Smooth muscle cell (in vitro differentiated cells): ENCODE results near the gene ZBP1. TPM values are rescaled to one million over a fixed set of nuclear protein-coding genes. Genes with fewer than 3 reads are reported as not detected.

Experiments
- DNase-seq: peaks from one replicate; lab custom pipeline; 2025; ENCODE audit not compliant: unreplicated experiment; lab: John Stamatoyannopoulos, UW
- H2AFZ ChIP-seq: fragments of 200-600 bp; sonication (generic); 2 replicates; pipeline ENCODE4 v1.6.0; 2016; ENCODE audit warnings: antibody characterized with exemption, low read depth, mild to moderate bottlenecking
- H3F3A ChIP-seq: fragments of 200-600 bp; sonication (generic); 2 replicates; pipeline ENCODE4 v1.6.0; 2017; ENCODE audit warnings: antibody characterized with exemption, low read depth
- H3K27ac ChIP-seq: fragments of 200-600 bp; sonication (generic); 2 replicates; pipeline ENCODE4 v1.5.1; 2016; ENCODE audit warnings: low read depth, mild to moderate bottlenecking
- H3K27me3 ChIP-seq: fragments of 200-600 bp; sonication (generic); 2 replicates; pipeline ENCODE4 v1.6.1; 2016; ENCODE audit warnings: low read depth, mild to moderate bottlenecking
- H3K36me3 ChIP-seq: fragments of 200-600 bp; sonication (generic); 2 replicates; pipeline ENCODE4 v1.5.1; 2016; ENCODE audit warnings: low read depth
- H3K4me1 ChIP-seq: fragments of 200-600 bp; sonication (generic); 2 replicates; pipeline ENCODE4 v1.5.1; 2016; ENCODE audit warnings: low read depth
- H3K4me2 ChIP-seq: fragments of 200-600 bp; sonication (generic); 2 replicates; pipeline ENCODE4 v1.6.0; 2016; ENCODE audit warnings: mild to moderate bottlenecking
- H3K4me3 ChIP-seq: fragments of 200-600 bp; sonication (generic); 2 replicates; pipeline ENCODE4 v1.5.1; 2016; ENCODE audit warnings: mild to moderate bottlenecking
- H3K79me2 ChIP-seq: fragments of 200-600 bp; sonication (generic); 2 replicates; pipeline ENCODE4 v1.6.0; 2016; ENCODE audit warnings: low read depth, mild to moderate bottlenecking
- H3K9ac ChIP-seq: fragments of 200-600 bp; sonication (generic); 2 replicates; pipeline ENCODE4 v1.6.0; 2016; ENCODE audit warnings: low read depth
- H3K9me3 ChIP-seq: fragments of 200-600 bp; sonication (generic); replicated peaks from 2 replicates; pipeline ENCODE4 v1.5.1; 2016; ENCODE audit warnings: low read depth
- H4K20me1 ChIP-seq: fragments of 200-600 bp; sonication (generic); 2 replicates; pipeline ENCODE4 v1.6.0; 2016; ENCODE audit warnings: low read depth
- CTCF ChIP-seq: fragments of 200-600 bp; sonication (generic); IDR thresholded peaks from 2 replicates; pipeline ENCODE4 v1.5.1; 2017; ENCODE audit warnings: borderline replicate concordance, mild to moderate bottlenecking, antibody characterized with exemption; ENCODE audit not compliant: insufficient read depth, poor library complexity, severe bottlenecking
- WGBS: methylation state at CpG from one replicate; pipeline ENCODE4 v1.1.7; 2016; ENCODE audit warnings: low lambda C conversion rate; 5-methylcytosine and 5-hydroxymethylcytosine counted together
- polyA plus RNA-seq: library from polyadenylated mRNA; unstranded; fragments of >200 nt; fragmentation: Nextera tagmentation; extraction: Ambion mirVana; gene quantifications from 2 replicates; pipeline ENCODE4 v1.2.1, GENCODE V29; 2016
- total RNA-seq: library from RNA; depleted of rRNA; stranded (reverse); fragments of >200 nt; gene quantifications from 2 replicates; pipeline ENCODE4 v1.2.3, GENCODE V29; 2014

The ZBP1 gene
- total and polyA plus RNA-seq, 2 experiments from 2014 or later = not detected

- 93% methylated on average over 20 of the region's 20 CpGs for WGBS
- Histone ChIP-seq H4K20me1 (peaks cover 97% of the 10 kb centered on the region), H3K36me3 (no peaks in the 10 kb centered on the region), H3K9me3 (no peaks in the 10 kb centered on the region), H3K4me3 (no peak overlapping the region), H3K9ac (no peak overlapping the region), H3K4me2 (no peak overlapping the region), H3K79me2 (peaks cover 24% of the 10 kb centered on the region), H3K27ac (no peak overlapping the region), H3K27me3 (no peaks in the 10 kb centered on the region), H3K4me1 (no peaks in the 10 kb centered on the region), H3F3A (peaks cover 3% of the 10 kb centered on the region), H2AFZ (no peak overlapping the region)
- DNase-seq = no peak
- TF ChIP-seq CTCF = no peak
Observed at GRCh38 chr20:57656821-57657534, 36.8 kb upstream of the ZBP1 start.

GRCh38 chr20:57656252-57656820 lies 36.1 kb upstream of the ZBP1 start:
- peaks cover 95% of the 10 kb centered on the region for H4K20me1 ChIP-seq
- peaks cover 18% of the 10 kb centered on the region for H3K79me2 ChIP-seq
- DNase-seq = no peak
- H3F3A ChIP-seq = peaks cover 3% of the 10 kb centered on the region
- WGBS = 96% methylated on average over 15 of the region's 15 CpGs
- H3K27me3 ChIP-seq = no peaks in the 10 kb centered on the region
- no peak overlapping the region for H3K9ac ChIP-seq
- H3K27ac ChIP-seq = no peak overlapping the region
- H3K4me1 ChIP-seq = no peaks in the 10 kb centered on the region
- H3K36me3 ChIP-seq = no peaks in the 10 kb centered on the region
- TF ChIP-seq CTCF = no peak
- H3K9me3 ChIP-seq = no peaks in the 10 kb centered on the region
- no peak overlapping the region for H3K4me2 ChIP-seq
- no peak overlapping the region for H2AFZ ChIP-seq
- H3K4me3 ChIP-seq = no peak overlapping the region

- Histone ChIP-seq H3F3A (peaks cover 3% of the 10 kb centered on the region), H3K4me1 (no peaks in the 10 kb centered on the region), H3K9me3 (no peaks in the 10 kb centered on the region), H3K27ac (no peak overlapping the region), H2AFZ (no peak overlapping the region), H3K9ac (no peak overlapping the region), H3K36me3 (peaks cover 3% of the 10 kb centered on the region), H4K20me1 (peaks cover 95% of the 10 kb centered on the region), H3K79me2 (peaks cover 12% of the 10 kb centered on the region), H3K27me3 (no peaks in the 10 kb centered on the region), H3K4me3 (no peak overlapping the region), H3K4me2 (no peak overlapping the region)
- DNase-seq = no peak
- 92% methylated on average over 11 of the region's 11 CpGs for WGBS
- TF ChIP-seq CTCF = no peak
Observed at GRCh38 chr20:57655809-57656155, 35.6 kb upstream of the ZBP1 start.
